Colonic mucosa (tissue), 4 donors: ENCODE results near the gene ZNF248. TPM values are rescaled to one million over a fixed set of nuclear protein-coding genes. Genes with fewer than 3 reads are reported as not detected.

Experiments
- DNase-seq: peaks from one replicate; pipeline ENCODE4 v3.0.0-alpha.2; 2020
- H3K27ac ChIP-seq: fragments of 200-600 bp; one replicate; pipeline ENCODE4 v1.8.0; 2021
- H3K27me3 ChIP-seq: fragments of 200-600 bp; one replicate; pipeline ENCODE4 v1.8.0; 2021
- H3K36me3 ChIP-seq: fragments of 200-600 bp; one replicate; pipeline ENCODE4 v1.8.0; 2021
- H3K4me1 ChIP-seq: fragments of 200-600 bp; one replicate; pipeline ENCODE4 v1.8.0; 2021; ENCODE audit warnings: mild to moderate bottlenecking
- H3K4me3 ChIP-seq: fragments of 200-600 bp; one replicate; pipeline ENCODE4 v1.8.0; 2021
- H3K9ac ChIP-seq, 2 donors: one replicate each; pipeline ENCODE4 v1.7.0; 2013; ENCODE audit warnings: control low read depth in 2 of 2, low read depth in 2 of 2, low read length in 2 of 2
- H3K9me3 ChIP-seq: fragments of 200-600 bp; one replicate; pipeline ENCODE4 v1.8.0; 2021
- intact Hi-C: fragments of 100-400 bp; cut with DNase I; formaldehyde crosslinking; loops from one replicate; pipeline ENCODE4 v1.14.1; 2022
- total RNA-seq, 2 donors: library from RNA; stranded (reverse); fragmentation: NEBNext Ultra II Directional in 1 of 2; extraction: Animal tissue kit (Norgen Biotek cat#: 25700) in 1 of 2; gene quantifications; one replicate each; pipeline ENCODE4 v1.2.1, GENCODE V29; 2021
- TF ChIP-seq, protein P1 (sequence below): fragments of 200-600 bp; IDR thresholded peaks from one replicate; pipeline ENCODE4 v1.8.0; 2022; ENCODE audit warnings: antibody characterized with exemption, mild to moderate bottlenecking
- donor health status: healthy.
- donor health status: DM: no; HTN: no; CAD: no.
- donor health status: DM: no; HTN: no; CAD: no.

ZNF248 gene
- total RNA-seq, 2 donors from 2014 or later = 7.5 to 8.2 TPM

DNA sequence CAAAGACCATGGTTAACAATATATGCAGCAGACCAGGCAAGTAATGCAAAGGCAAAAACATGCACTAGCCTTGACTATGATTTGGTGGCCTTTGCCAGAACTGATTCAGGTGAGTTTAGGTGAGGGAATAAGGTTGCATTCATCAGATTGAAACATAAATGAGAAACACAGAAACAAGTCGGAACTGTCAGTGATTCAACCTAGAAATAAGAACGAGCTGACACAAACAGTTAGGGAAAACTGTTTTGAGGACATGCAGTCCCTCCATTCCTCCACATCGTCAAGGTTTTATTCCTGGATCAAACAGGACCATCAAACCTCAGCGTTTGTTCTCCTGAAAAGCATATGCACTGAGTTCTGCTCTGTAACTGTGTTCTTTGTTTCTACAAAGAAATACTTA, 1.8 kb downstream of the ZNF248 start:
- Histone ChIP-seq H3K9ac (no peak overlapping the region), H3K4me3 (no peak overlapping the region), H3K27ac (no peak overlapping the region), H3K9me3 (no peaks in the 10 kb centered on the region), H3K27me3 (no peaks in the 10 kb centered on the region), H3K4me1 (peaks cover 5% of the 10 kb centered on the region), H3K36me3 (no peaks in the 10 kb centered on the region)
- TF ChIP-seq, protein P1, sequence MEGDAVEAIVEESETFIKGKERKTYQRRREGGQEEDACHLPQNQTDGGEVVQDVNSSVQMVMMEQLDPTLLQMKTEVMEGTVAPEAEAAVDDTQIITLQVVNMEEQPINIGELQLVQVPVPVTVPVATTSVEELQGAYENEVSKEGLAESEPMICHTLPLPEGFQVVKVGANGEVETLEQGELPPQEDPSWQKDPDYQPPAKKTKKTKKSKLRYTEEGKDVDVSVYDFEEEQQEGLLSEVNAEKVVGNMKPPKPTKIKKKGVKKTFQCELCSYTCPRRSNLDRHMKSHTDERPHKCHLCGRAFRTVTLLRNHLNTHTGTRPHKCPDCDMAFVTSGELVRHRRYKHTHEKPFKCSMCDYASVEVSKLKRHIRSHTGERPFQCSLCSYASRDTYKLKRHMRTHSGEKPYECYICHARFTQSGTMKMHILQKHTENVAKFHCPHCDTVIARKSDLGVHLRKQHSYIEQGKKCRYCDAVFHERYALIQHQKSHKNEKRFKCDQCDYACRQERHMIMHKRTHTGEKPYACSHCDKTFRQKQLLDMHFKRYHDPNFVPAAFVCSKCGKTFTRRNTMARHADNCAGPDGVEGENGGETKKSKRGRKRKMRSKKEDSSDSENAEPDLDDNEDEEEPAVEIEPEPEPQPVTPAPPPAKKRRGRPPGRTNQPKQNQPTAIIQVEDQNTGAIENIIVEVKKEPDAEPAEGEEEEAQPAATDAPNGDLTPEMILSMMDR = no peak
- intact Hi-C loops = loop anchor here (5.0 to 10.0 kb wide), 2 partner anchors 122 to 239 kb away; partner anchors contain the start of genes ZNF25 and ZNF37A
- DNase-seq = no peak

DNA sequence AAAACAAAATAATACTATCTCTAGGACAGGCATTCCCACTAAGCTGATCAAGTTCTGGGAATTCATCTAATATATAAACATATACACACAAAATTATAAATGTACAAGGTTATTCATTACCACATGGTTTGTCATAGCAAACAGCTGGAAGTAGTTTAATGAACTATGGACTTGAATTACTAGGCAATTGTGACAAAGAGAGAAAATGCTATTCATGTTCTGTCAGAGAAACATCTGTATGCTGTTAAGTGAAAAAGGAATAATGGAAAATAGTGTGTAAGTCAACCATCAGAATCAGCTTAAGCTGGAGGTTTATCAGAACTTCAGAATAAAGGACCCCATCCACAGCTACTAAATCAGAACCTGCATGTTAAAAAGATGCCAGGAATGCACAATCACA, 2.8 kb downstream of the ZNF248 start:
- TF ChIP-seq, protein P1 = no peak
- H3K4me1 ChIP-seq = peaks cover 5% of the 10 kb centered on the region
- H3K27ac ChIP-seq = no peak overlapping the region
- no peak overlapping the region for H3K4me3 ChIP-seq
- no peaks in the 10 kb centered on the region for H3K27me3 ChIP-seq
- no peak for DNase-seq
- no peak overlapping the region for H3K9ac ChIP-seq
- H3K36me3 ChIP-seq = no peaks in the 10 kb centered on the region
- H3K9me3 ChIP-seq = no peaks in the 10 kb centered on the region
- intact Hi-C loops = loop anchor here (5.0 to 10.0 kb wide), 2 partner anchors 123 to 240 kb away; partner anchors contain the start of genes ZNF25 and ZNF37A

DNA sequence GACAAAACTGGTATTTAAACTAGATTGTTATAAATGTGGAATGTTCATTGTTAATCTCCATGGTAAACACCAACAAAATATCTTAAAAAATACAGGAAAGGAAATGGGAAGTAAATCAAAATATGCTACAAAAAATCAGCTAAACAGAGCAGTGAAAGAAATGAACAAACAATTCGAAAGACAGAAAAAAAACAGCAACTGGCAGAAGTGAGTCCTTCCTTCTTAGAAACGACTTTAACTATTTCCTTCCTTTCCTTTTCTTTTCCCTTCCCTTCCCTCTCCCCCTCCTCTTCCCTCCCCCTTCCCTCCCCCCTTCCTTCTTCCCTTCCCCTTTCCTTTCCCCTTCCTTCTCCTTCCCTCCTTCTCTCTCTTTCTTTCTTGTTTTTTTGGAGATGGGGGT, 12.8 kb downstream of the ZNF248 start:
- H3K4me3 ChIP-seq = no peak overlapping the region
- intact Hi-C loops = no loop called here
- DNase-seq = no peak
- no peak overlapping the region for H3K9ac ChIP-seq
- H3K27me3 ChIP-seq = no peaks in the 10 kb centered on the region
- no peaks in the 10 kb centered on the region for H3K9me3 ChIP-seq
- no peak overlapping the region for H3K27ac ChIP-seq
- TF ChIP-seq, protein P1 = no peak
- no peaks in the 10 kb centered on the region for H3K4me1 ChIP-seq
- no peaks in the 10 kb centered on the region for H3K36me3 ChIP-seq

DNA sequence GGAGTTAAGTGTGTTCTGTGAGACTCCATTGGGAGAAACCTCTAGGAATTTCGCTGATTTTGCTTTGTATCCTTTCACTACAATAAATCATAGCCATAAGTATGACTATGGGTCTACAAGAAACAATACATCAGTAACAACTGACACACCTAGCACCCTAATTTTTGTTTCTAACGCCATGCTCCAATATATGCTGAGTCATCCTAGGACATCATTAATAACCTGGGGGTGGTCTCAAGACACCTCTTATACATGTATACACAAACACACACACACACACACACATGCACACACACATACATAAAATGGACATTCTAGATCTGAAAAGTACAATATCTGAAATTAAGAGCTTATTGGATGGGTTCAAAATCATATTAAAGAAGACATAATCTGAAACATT, 18.2 kb downstream of the ZNF248 start:
- no peaks in the 10 kb centered on the region for H3K4me1 ChIP-seq
- no peak overlapping the region for H3K9ac ChIP-seq
- DNase-seq = no peak
- intact Hi-C loops = no loop called here
- no peaks in the 10 kb centered on the region for H3K36me3 ChIP-seq
- no peak overlapping the region for H3K27ac ChIP-seq
- no peak overlapping the region for H3K4me3 ChIP-seq
- TF ChIP-seq, protein P1 = no peak
- H3K9me3 ChIP-seq = no peaks in the 10 kb centered on the region
- H3K27me3 ChIP-seq = no peaks in the 10 kb centered on the region

DNA sequence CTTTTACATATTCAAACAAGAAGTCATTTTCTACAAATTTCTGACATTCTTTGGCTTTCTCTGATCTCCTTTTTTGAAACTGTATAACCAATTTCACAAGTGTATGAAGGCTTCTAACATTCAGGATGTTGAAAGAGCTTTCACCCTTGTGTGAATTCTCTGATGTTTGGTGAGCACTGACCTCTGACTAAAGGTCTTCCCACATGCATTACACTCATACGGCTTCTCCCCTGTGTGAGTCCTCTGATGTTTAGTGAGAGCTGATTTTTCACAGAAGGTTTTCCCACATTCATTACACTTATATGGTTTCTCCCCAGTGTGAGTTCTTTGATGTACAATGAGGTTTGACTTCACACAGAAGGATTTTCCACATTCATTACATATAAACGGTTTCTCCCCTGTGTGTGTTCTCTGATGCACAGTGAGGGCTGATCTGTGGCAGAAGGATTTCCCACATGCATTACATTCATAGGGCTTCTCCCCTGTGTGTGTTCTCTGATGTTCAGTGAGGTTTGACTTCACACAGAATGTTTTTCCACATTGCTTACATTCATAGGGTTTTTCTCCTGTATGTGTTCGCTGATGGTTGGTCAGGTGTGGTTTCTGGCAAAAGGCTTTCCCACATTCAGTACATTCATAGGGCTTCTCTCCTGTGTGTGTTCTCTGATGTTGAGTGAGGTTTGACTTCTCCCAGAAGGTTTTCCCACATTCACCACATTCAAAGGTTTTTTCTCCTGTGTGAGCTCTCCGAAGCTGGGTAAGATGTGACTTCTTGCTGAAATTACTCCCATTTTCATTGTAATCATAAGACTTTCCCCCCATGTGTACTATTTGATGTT, 25.7 kb downstream of the ZNF248 start:
- H3K36me3 ChIP-seq = peaks cover 10% of the 10 kb centered on the region
- H3K9me3 ChIP-seq = peaks cover 10% of the 10 kb centered on the region
- TF ChIP-seq, protein P1 = no peak

More for the DNA sequence above, 25.7 kb downstream of the ZNF248 start:
- intact Hi-C loops = no loop called here
- Histone ChIP-seq H3K9ac (no peak overlapping the region), H3K27me3 (no peaks in the 10 kb centered on the region), H3K4me3 (no peak overlapping the region), H3K27ac (no peak overlapping the region), H3K4me1 (no peaks in the 10 kb centered on the region)
- no peak for DNase-seq
